ENCODE measurements around the gene GREM1. TPM values are rescaled to one million over a fixed set of nuclear protein-coding genes. Genes with fewer than 3 reads are reported as not detected.

The GREM1 gene
- total and polyA plus RNA-seq, 2 of the 8 experiments (the other 6 are each of a cell fraction or from before 2014, with no cell fraction given): 0.12 to 1.1 TPM

- Histone ChIP-seq H3K4me2 (ENCODE audit: insufficient read depth in 1 of 2, low read depth in 2 of 2, low read length in 2 of 2) (no peak overlapping the region), H2BK5ac (ENCODE audit: low read depth, low read length) (no peak overlapping the region), H4K8ac (ENCODE audit: extremely low read depth, insufficient read depth, low read length) (no peak overlapping the region), H2AFZ (ENCODE audit: low read length) (no peak overlapping the region), H3K23ac (ENCODE audit: insufficient read length) (no peak overlapping the region), H3K18ac (ENCODE audit: extremely low read depth, low read length) (no peak overlapping the region), H3K9me3 (ENCODE audit: insufficient read depth in 2 of 2, low read depth in 1 of 2, low read length in 1 of 2) (no peaks in the 10 kb centered on the region), H2BK20ac (ENCODE audit: low read length) (no peak overlapping the region), H3K27ac (ENCODE audit: low read depth, low read length) (no peak overlapping the region), H3K36me3 (ENCODE audit: control insufficient read depth in 2 of 4, insufficient read depth in 4 of 4, low read length in 3 of 4) (no peaks in the 10 kb centered on the region), H3K4ac (replicated peaks; ENCODE audit: insufficient read length, low read depth, low read length) (no peak overlapping the region), H3K4me3 (ENCODE audit: extremely low read depth in 1 of 4, insufficient read depth in 2 of 4, low read depth in 3 of 4, low read length in 4 of 4) (no peak overlapping the region), H3K79me1 (ENCODE audit: low read depth, low read length) (no peaks in the 10 kb centered on the region), H2BK15ac (ENCODE audit: low read length) (no peak overlapping the region), H3K4me1 (replicated peaks in 1 of 4; ENCODE audit: control insufficient read depth in 3 of 4, insufficient read depth in 4 of 4, low read length in 3 of 4) (peaks cover 5 to 16% (median 7%) of the 10 kb centered on the region in 4 experiments), H3K79me2 (ENCODE audit: control insufficient read depth in 1 of 2, insufficient read depth in 2 of 2, low read length in 2 of 2) (no peaks in the 10 kb centered on the region), H2AK5ac (ENCODE audit: low read depth, low read length) (no peak overlapping the region), H3K56ac (replicated peaks; ENCODE audit: insufficient read length, low read depth, low read length) (no peak overlapping the region), H4K5ac (ENCODE audit: insufficient read length, low read depth, low read length) (no peak overlapping the region), H2BK120ac (replicated peaks; ENCODE audit: low read depth, low read length) (no peak overlapping the region), H3K9ac (replicated peaks in 1 of 4; ENCODE audit: extremely low read depth in 1 of 4, low read depth in 3 of 4, low read length in 3 of 4) (no peak overlapping the region), H2BK12ac (ENCODE audit: low read depth, low read length) (no peak overlapping the region), H3K23me2 (ENCODE audit: low read depth, low read length) (no peaks in the 10 kb centered on the region; the same call in 1 of the 2 replicates), H3K14ac (ENCODE audit: insufficient read length) (no peak overlapping the region), H4K20me1 (replicated peaks in 1 of 2; ENCODE audit: control insufficient read depth in 1 of 2, insufficient read depth in 2 of 2, low read length in 2 of 2) (no peaks in the 10 kb centered on the region), H4K91ac (replicated peaks; ENCODE audit: insufficient read length, low read length) (no peak overlapping the region), H3K27me3 (replicated peaks in 1 of 4; ENCODE audit: control insufficient read depth in 3 of 4, extremely low read depth in 1 of 4, insufficient read depth in 3 of 4, low read length in 3 of 4) (no peaks in the 10 kb centered on the region)
- WGBS, 2 experiments (ENCODE audit: extremely low coverage in 1 of 2, insufficient coverage in 1 of 2, insufficient read length in 1 of 2, insufficient replicate concordance in 2 of 2, low coverage in 1 of 2, low lambda C conversion rate in 2 of 2, missing lambda C conversion rate in 1 of 2): 92% methylated on average over 3 of the region's 3 CpGs; no CpG with 5 or more reads in 1 of the 2 experiments
- CTCF ChIA-PET (ENCODE audit: partially characterized antibody): interaction anchor here (1.0 to 2.3 kb wide), 3 partner anchors 8 to 462 kb away, joined by 4 to 8 read pairs (median 4); no protein-coding TSS in a partner anchor
- TF ChIP-seq, protein P1, sequence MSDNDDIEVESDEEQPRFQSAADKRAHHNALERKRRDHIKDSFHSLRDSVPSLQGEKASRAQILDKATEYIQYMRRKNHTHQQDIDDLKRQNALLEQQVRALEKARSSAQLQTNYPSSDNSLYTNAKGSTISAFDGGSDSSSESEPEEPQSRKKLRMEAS (IDR thresholded peaks at IDR 0.05): no peak
- TF ChIP-seq BCL11A (IDR thresholded peaks at IDR 0.05; ENCODE audit: low read depth in 2 of 2, low read length in 2 of 2) (no peak), SIRT6 (IDR thresholded peaks at IDR 0.05; ENCODE audit: low read length) (no peak), CBX8 (IDR thresholded peaks at IDR 0.05; ENCODE audit: borderline replicate concordance, low read depth, low read length) (no peak), ASH2L (IDR thresholded peaks at IDR 0.05; ENCODE audit: low read length) (no peak), RFX5 (IDR thresholded peaks at IDR 0.05; ENCODE audit: borderline replicate concordance, low read depth, low read length) (no peak), E2F6 (IDR thresholded peaks at IDR 0.05) (no peak), CHD1 (IDR thresholded peaks at IDR 0.05; ENCODE audit: low read depth, low read length) (no peak), CBX5 (IDR thresholded peaks at IDR 0.05; ENCODE audit: low read depth, low read length) (no peak)
- POLR2A ChIA-PET (ENCODE audit: partially characterized antibody): interaction anchor here (1.6 to 2.1 kb wide), 2 partner anchors 20 to 29 kb away, joined by 3 to 5 read pairs; partner anchors contain the start of gene SCG5
- DNase-seq (ENCODE audit: low read depth in 1 of 2, low spot score in 2 of 2) (no peak), FAIRE-seq (no peak)
Measured at GRCh38 chr15:32670623-32671022, 47.2 kb upstream of the GREM1 start.

Data from H1 (cell line).